ENCODE results near the gene SMYD5. TPM values are rescaled to one million over a fixed set of nuclear protein-coding genes. Genes with fewer than 3 reads are reported as not detected.
"Not testable (repeated sequence)": the region's sequence is repeated elsewhere in the genome, so short reads cannot be mapped to it uniquely, and the experiment has no call there.

Gene SMYD5
- total RNA-seq, 2 experiments from 2014 or later = 42.4 to 44.1 TPM

GRCh38 chr2:73258186-73258912, 44.3 kb downstream of the SMYD5 start:
- Mint-ChIP-seq H3K36me3 (peaks cover 7% of the 10 kb centered on the region), H3K4me3 (no peak overlapping the region), H3K4me1 (no peaks in the 10 kb centered on the region)

GRCh38 chr2:73258913-73259215, 44.8 kb downstream of the SMYD5 start:
- H3K4me1 Mint-ChIP-seq = no peaks in the 10 kb centered on the region

More at GRCh38 chr2:73258186-73258912, 44.3 kb downstream of the SMYD5 start:
- H3K9me3 Mint-ChIP-seq = no peaks in the 10 kb centered on the region
- H3K27me3 Mint-ChIP-seq = no peaks in the 10 kb centered on the region
- DNase-seq = no peak
- H3K27ac Mint-ChIP-seq = no peak overlapping the region

GRCh38 chr2:73259276-73259675, 45.2 kb downstream of the SMYD5 start:
- no peaks in the 10 kb centered on the region for H3K9me3 Mint-ChIP-seq
- no peaks in the 10 kb centered on the region for H3K4me1 Mint-ChIP-seq
- H3K27me3 Mint-ChIP-seq = no peaks in the 10 kb centered on the region
- H3K27ac Mint-ChIP-seq = no peak overlapping the region
- peaks cover 10% of the 10 kb centered on the region for H3K36me3 Mint-ChIP-seq
- DNase-seq = no peak
- H3K4me3 Mint-ChIP-seq = no peak overlapping the region

More at GRCh38 chr2:73258913-73259215, 44.8 kb downstream of the SMYD5 start:
- Mint-ChIP-seq H3K27me3 (no peaks in the 10 kb centered on the region), H3K27ac (no peak overlapping the region), H3K9me3 (no peaks in the 10 kb centered on the region), H3K4me3 (no peak overlapping the region), H3K36me3 (peaks cover 7% of the 10 kb centered on the region)
- DNase-seq = no peak

GRCh38 chr2:73259704-73260337, 45.8 kb downstream of the SMYD5 start:
- Mint-ChIP-seq H3K27me3 (no peaks in the 10 kb centered on the region), H3K27ac (no peak overlapping the region), H3K4me1 (no peaks in the 10 kb centered on the region), H3K4me3 (no peak overlapping the region), H3K9me3 (no peaks in the 10 kb centered on the region), H3K36me3 (peaks cover 9% of the 10 kb centered on the region)
- DNase-seq = no peak

- no peaks in the 10 kb centered on the region for H3K4me1 Mint-ChIP-seq
- no peak for DNase-seq
- H3K4me3 Mint-ChIP-seq = no peak overlapping the region
- H3K9me3 Mint-ChIP-seq = no peaks in the 10 kb centered on the region
- no peaks in the 10 kb centered on the region for H3K27me3 Mint-ChIP-seq
- no peak overlapping the region for H3K27ac Mint-ChIP-seq
- peaks cover 9% of the 10 kb centered on the region for H3K36me3 Mint-ChIP-seq
Measured at GRCh38 chr2:73260338-73260984, 46.4 kb downstream of the SMYD5 start.

- Mint-ChIP-seq H3K4me3 (no peak overlapping the region), H3K9me3 (no peaks in the 10 kb centered on the region)
Measured at GRCh38 chr2:73262108-73262651, 48.1 kb downstream of the SMYD5 start.

GRCh38 chr2:73262691-73263429, 48.8 kb downstream of the SMYD5 start:
- DNase-seq, H3K4me3 Mint-ChIP-seq, H3K27ac Mint-ChIP-seq, H3K9me3 Mint-ChIP-seq, H3K27me3 Mint-ChIP-seq, H3K4me1 Mint-ChIP-seq: not testable (repeated sequence)
- H3K36me3 Mint-ChIP-seq = peaks cover 14% of the 10 kb centered on the region

More at GRCh38 chr2:73262108-73262651, 48.1 kb downstream of the SMYD5 start:
- no peak overlapping the region for H3K27ac Mint-ChIP-seq
- peaks cover 13% of the 10 kb centered on the region for H3K36me3 Mint-ChIP-seq
- peaks cover 3% of the 10 kb centered on the region for H3K4me1 Mint-ChIP-seq
- H3K27me3 Mint-ChIP-seq = no peaks in the 10 kb centered on the region
- DNase-seq = no peak

- DNase-seq = no peak
- Mint-ChIP-seq H3K36me3 (peaks cover 23% of the 10 kb centered on the region), H3K4me1 (peaks cover 11% of the 10 kb centered on the region), H3K27ac (no peak overlapping the region), H3K4me3 (no peak overlapping the region), H3K9me3 (no peaks in the 10 kb centered on the region), H3K27me3 (no peaks in the 10 kb centered on the region)
Measured at GRCh38 chr2:73263540-73264331, 49.7 kb downstream of the SMYD5 start.

GRCh38 chr2:73264332-73264606, 50.2 kb downstream of the SMYD5 start:
- Mint-ChIP-seq H3K4me3 (no peak overlapping the region), H3K27me3 (no peaks in the 10 kb centered on the region), H3K27ac (no peak overlapping the region), H3K4me1 (peaks cover 11% of the 10 kb centered on the region), H3K36me3 (peaks cover 24% of the 10 kb centered on the region), H3K9me3 (no peaks in the 10 kb centered on the region)
- no peak for DNase-seq

- no peak overlapping the region for H3K27ac Mint-ChIP-seq
- H3K36me3 Mint-ChIP-seq = peaks cover 23% of the 10 kb centered on the region
- H3K4me1 Mint-ChIP-seq = peaks cover 13% of the 10 kb centered on the region
Measured at GRCh38 chr2:73264783-73265182, 50.7 kb downstream of the SMYD5 start.

GRCh38 chr2:73265298-73266060, 51.4 kb downstream of the SMYD5 start:
- Mint-ChIP-seq H3K4me3 (no peak overlapping the region), H3K36me3 (peaks cover 26% of the 10 kb centered on the region), H3K27me3 (no peaks in the 10 kb centered on the region), H3K9me3 (no peaks in the 10 kb centered on the region), H3K27ac (no peak overlapping the region), H3K4me1 (peaks cover 17% of the 10 kb centered on the region)
- no peak for DNase-seq

More at GRCh38 chr2:73264783-73265182, 50.7 kb downstream of the SMYD5 start:
- no peak overlapping the region for H3K4me3 Mint-ChIP-seq
- no peaks in the 10 kb centered on the region for H3K27me3 Mint-ChIP-seq
- H3K9me3 Mint-ChIP-seq = no peaks in the 10 kb centered on the region
- no peak for DNase-seq

- no peak for DNase-seq
- Mint-ChIP-seq H3K36me3 (peaks cover 30% of the 10 kb centered on the region), H3K4me3 (no peak overlapping the region), H3K9me3 (no peaks in the 10 kb centered on the region), H3K27me3 (no peaks in the 10 kb centered on the region), H3K4me1 (peaks cover 17% of the 10 kb centered on the region), H3K27ac (no peak overlapping the region)
Measured at GRCh38 chr2:73266061-73266901, 52.2 kb downstream of the SMYD5 start.

GRCh38 chr2:73267008-73267407, 53.0 kb downstream of the SMYD5 start:
- Mint-ChIP-seq H3K27me3 (no peaks in the 10 kb centered on the region), H3K36me3 (peaks cover 30% of the 10 kb centered on the region), H3K27ac (no peak overlapping the region), H3K4me1 (peaks cover 17% of the 10 kb centered on the region), H3K9me3 (no peaks in the 10 kb centered on the region), H3K4me3 (no peak overlapping the region)
- DNase-seq = no peak

All from activated naive CD8-positive, alpha-beta T cell treated with anti-CD3 and anti-CD28 coated beads for 36 hours (primary cell).